H9 (cell line): ENCODE results near the gene MROH8. TPM values are rescaled to one million over a fixed set of nuclear protein-coding genes. Genes with fewer than 3 reads are reported as not detected.

Source experiments
- DNase-seq: peaks from one replicate; pipeline ENCODE4 v3.0.0-alpha.2; 2017
- H2AFZ ChIP-seq: one replicate; pipeline ENCODE4 v1.6.1; 2013; ENCODE audit warnings: mild to moderate bottlenecking, low read length, control low read depth, moderate library complexity
- H2AK5ac ChIP-seq: 2 replicates; pipeline ENCODE4 v1.6.1; 2013; ENCODE audit warnings: low read length, control low read depth, mixed read lengths; ENCODE audit not compliant: insufficient read length
- H2BK120ac ChIP-seq: one replicate; pipeline ENCODE4 v1.6.1; 2013; ENCODE audit warnings: low read depth, mild to moderate bottlenecking, low read length, control low read depth, inconsistent platforms; ENCODE audit not compliant: poor library complexity, severe bottlenecking
- H2BK12ac ChIP-seq: 2 replicates; pipeline ENCODE4 v1.6.1; 2013; ENCODE audit warnings: low read length, control low read depth, mixed read lengths, low read depth; ENCODE audit not compliant: insufficient read length
- H2BK15ac ChIP-seq: 2 replicates; pipeline ENCODE4 v1.6.1; 2013; ENCODE audit warnings: low read depth, low read length, control low read depth
- H2BK20ac ChIP-seq: one replicate; pipeline ENCODE4 v1.6.1; 2013; ENCODE audit warnings: low read depth, mild to moderate bottlenecking, low read length, control low read depth, inconsistent platforms; ENCODE audit not compliant: poor library complexity, severe bottlenecking
- H2BK5ac ChIP-seq: 2 replicates; pipeline ENCODE4 v1.6.1; 2013; ENCODE audit warnings: low read length, control low read depth, mixed read lengths; ENCODE audit not compliant: insufficient read length
- H3K14ac ChIP-seq: 2 replicates; pipeline ENCODE4 v1.6.1; 2013; ENCODE audit warnings: low read length, control low read depth; ENCODE audit not compliant: insufficient read depth
- H3K18ac ChIP-seq: 2 replicates; pipeline ENCODE4 v1.6.1; 2013; ENCODE audit warnings: low read depth, mild to moderate bottlenecking, mixed read lengths, low read length, control low read depth; ENCODE audit not compliant: insufficient read length
- H3K23ac ChIP-seq: 2 replicates; pipeline ENCODE4 v1.6.1; 2013; ENCODE audit warnings: low read length, control low read depth, mixed read lengths, low read depth; ENCODE audit not compliant: insufficient read length
- H3K23me2 ChIP-seq: 2 replicates; pipeline ENCODE4 v1.6.1; 2013; ENCODE audit warnings: low read depth, mild to moderate bottlenecking, mixed read lengths, low read length, control low read depth; ENCODE audit not compliant: insufficient read length, poor library complexity, severe bottlenecking
- H3K27ac ChIP-seq: 2 replicates; pipeline ENCODE4 v1.5.1; 2013; ENCODE audit warnings: low read length, control low read depth, mixed read lengths, low read depth; ENCODE audit not compliant: insufficient read length
- H3K27me3 ChIP-seq: 2 replicates; pipeline ENCODE4 v1.6.1; 2013; ENCODE audit warnings: low read length, control low read depth, inconsistent platforms; ENCODE audit not compliant: insufficient read depth
- H3K4ac ChIP-seq: 2 replicates; pipeline ENCODE4 v1.6.1; 2013; ENCODE audit warnings: low read depth, mild to moderate bottlenecking, control low read depth, inconsistent platforms, low read length, moderate library complexity
- H3K4me1 ChIP-seq: 2 replicates; pipeline ENCODE4 v1.6.1; 2013; ENCODE audit warnings: low read length, control low read depth, inconsistent platforms; ENCODE audit not compliant: insufficient read depth
- H3K4me2 ChIP-seq: 2 replicates; pipeline ENCODE4 v1.6.1; 2013; ENCODE audit warnings: low read length, control low read depth, mixed read lengths; ENCODE audit not compliant: insufficient read length, insufficient read depth
- H3K56ac ChIP-seq: 2 replicates; pipeline ENCODE4 v1.6.1; 2013; ENCODE audit warnings: low read depth, mild to moderate bottlenecking, mixed read lengths, low read length, control low read depth; ENCODE audit not compliant: insufficient read length
- H3K79me1 ChIP-seq: 2 replicates; pipeline ENCODE4 v1.6.1; 2013; ENCODE audit warnings: low read depth, mild to moderate bottlenecking, moderate library complexity, low read length, control low read depth, inconsistent platforms; ENCODE audit not compliant: insufficient read depth, poor library complexity, severe bottlenecking
- H3K79me2 ChIP-seq: 2 replicates; pipeline ENCODE4 v1.6.1; 2013; ENCODE audit warnings: low read length, control low read depth, inconsistent platforms; ENCODE audit not compliant: insufficient read depth
- H3K9ac ChIP-seq: 2 replicates; pipeline ENCODE4 v1.6.1; 2013; ENCODE audit warnings: low read length, control low read depth, mixed read lengths; ENCODE audit not compliant: insufficient read length; ENCODE audit errors: extremely low read depth
- H3K9me3 ChIP-seq: one replicate; pipeline ENCODE4 v1.6.1; 2013; ENCODE audit warnings: low read depth, low read length, inconsistent platforms; ENCODE audit not compliant: control insufficient read depth
- H3T11ph ChIP-seq: one replicate; pipeline ENCODE4 v1.6.1; 2013; ENCODE audit warnings: mild to moderate bottlenecking, low read length, control low read depth, inconsistent platforms
- H4K20me1 ChIP-seq: one replicate; pipeline ENCODE4 v1.6.1; 2013; ENCODE audit not compliant: control insufficient read depth, insufficient read length, insufficient read depth
- H4K5ac ChIP-seq: 2 replicates; pipeline ENCODE4 v1.6.1; 2013; ENCODE audit warnings: low read depth, mild to moderate bottlenecking, mixed read lengths, low read length, control low read depth; ENCODE audit not compliant: insufficient read length
- H4K8ac ChIP-seq: replicated peaks from 2 replicates; pipeline ENCODE4 v1.6.1; 2013; ENCODE audit warnings: low read length, control low read depth, mixed read lengths, low read depth; ENCODE audit not compliant: insufficient read length
- H4K91ac ChIP-seq: 2 replicates; pipeline ENCODE4 v1.6.1; 2013; ENCODE audit warnings: low read depth, mild to moderate bottlenecking, moderate library complexity, mixed read lengths, low read length, control low read depth; ENCODE audit not compliant: insufficient read length
- H3K27ac Mint-ChIP-seq, 3 experiments: 2 replicates in 2 of 3; 3 replicates in 1 of 3; pipeline ENCODE4 v1.8.0; 2020 to 2021; ENCODE audit warnings: mixed read lengths in 3 of 3, mild to moderate bottlenecking in 1 of 3, moderate library complexity in 1 of 3
- H3K27me3 Mint-ChIP-seq: 2 replicates; pipeline ENCODE4 v1.8.0; 2021; ENCODE audit warnings: low read depth, mild to moderate bottlenecking, moderate library complexity, mixed read lengths
- H3K36me3 Mint-ChIP-seq, 3 experiments: 2 replicates in 2 of 3; 3 replicates in 1 of 3; pipeline ENCODE4 v1.8.0; 2020 to 2021; ENCODE audit warnings: low read depth in 3 of 3, mixed read lengths in 3 of 3; ENCODE audit not compliant: insufficient read depth in 1 of 3
- H3K4me1 Mint-ChIP-seq, 2 experiments: 2 replicates each; pipeline ENCODE4 v1.8.0; 2020; ENCODE audit warnings: mixed read lengths in 2 of 2
- H3K4me3 Mint-ChIP-seq, 2 experiments: 2 replicates in 1 of 2; 3 replicates in 1 of 2; pipeline ENCODE4 v1.8.0; 2020 to 2021; ENCODE audit warnings: mild to moderate bottlenecking in 2 of 2, mixed read lengths in 2 of 2, moderate library complexity in 1 of 2
- H3K9me3 Mint-ChIP-seq, 2 experiments: 2 replicates in 1 of 2; 3 replicates in 1 of 2; pipeline ENCODE4 v1.8.0; 2020; ENCODE audit warnings: mild to moderate bottlenecking in 2 of 2, mixed read lengths in 2 of 2, moderate library complexity in 1 of 2
- WGBS: extraction: QIAGEN DNeasy Blood & Tissue Kit; methylation state at CpG from one replicate; pipeline ENCODE4 v1.1.7; 2013; ENCODE audit warnings: missing lambda C conversion rate, low lambda C conversion rate, mixed read lengths; ENCODE audit not compliant: insufficient read length; ENCODE audit errors: extremely low coverage; 5-methylcytosine and 5-hydroxymethylcytosine counted together
- total RNA-seq: library from RNA; stranded (reverse); gene quantifications from 2 replicates; pipeline ENCODE4 v1.2.1, GENCODE V29; 2021
- TF ChIP-seq, protein P1 (sequence below): fragments of 200-600 bp; sonication (generic); conservative IDR thresholded peaks from 3 replicates; pipeline ENCODE4 v1.8.0; 2021; ENCODE audit warnings: antibody characterized with exemption, mild to moderate bottlenecking

The MROH8 gene
- total RNA-seq, 1 experiment from 2014 or later: 0.90 TPM

DNA sequence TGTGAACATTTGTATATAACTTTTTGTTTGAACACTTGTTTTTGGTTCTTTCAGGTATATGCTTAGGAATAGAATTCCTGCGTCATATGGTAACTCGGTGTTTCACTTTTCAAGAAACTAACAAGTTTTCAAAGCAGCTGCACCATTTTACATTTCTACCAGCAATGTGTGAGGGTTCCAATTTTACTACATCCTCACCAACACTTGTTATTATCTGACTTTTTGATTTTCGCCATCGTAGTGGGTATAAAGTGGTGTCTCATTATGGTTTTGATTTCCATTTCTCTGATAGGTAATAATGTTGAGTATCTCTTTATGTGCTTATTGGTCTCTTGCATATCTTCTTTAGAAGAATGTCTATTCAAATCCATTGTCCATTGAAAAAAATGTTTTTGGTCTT, 39.6 kb upstream of the MROH8 start:
- Histone ChIP-seq H3K79me1 (peaks cover 5% of the 10 kb centered on the region), H3K56ac (no peak overlapping the region), H3K18ac (no peak overlapping the region), H3T11ph (no peak overlapping the region), H3K27me3 (no peaks in the 10 kb centered on the region), H3K9ac (no peak overlapping the region), H4K91ac (no peak overlapping the region), H4K20me1 (no peaks in the 10 kb centered on the region), H3K23me2 (no peaks in the 10 kb centered on the region), H3K14ac (no peak overlapping the region), H3K4ac (no peak overlapping the region), H2BK120ac (no peak overlapping the region), H3K4me2 (no peak overlapping the region), H3K27ac (no peak overlapping the region), H2AFZ (no peak overlapping the region), H3K79me2 (no peaks in the 10 kb centered on the region), H4K8ac (no peak overlapping the region), H2BK15ac (no peak overlapping the region), H3K9me3 (no peaks in the 10 kb centered on the region), H3K23ac (no peak overlapping the region), H4K5ac (no peak overlapping the region), H2AK5ac (no peak overlapping the region), H2BK5ac (no peak overlapping the region), H3K4me1 (no peaks in the 10 kb centered on the region), H2BK12ac (no peak overlapping the region), H2BK20ac (no peak overlapping the region)
- Mint-ChIP-seq H3K4me3 (no peak overlapping the region), H3K9me3 (no peaks in the 10 kb centered on the region), H3K36me3 (peaks cover 20 to 67% (median 58%) of the 10 kb centered on the region in 3 experiments; a peak in 6 of 7 replicates), H3K4me1 (peaks cover 25 to 26% of the 10 kb centered on the region in 2 experiments), H3K27me3 (no peaks in the 10 kb centered on the region), H3K27ac (no peak overlapping the region)
- no CpG with 5 or more reads among the region's 4 CpGs for WGBS
- TF ChIP-seq, protein P1, sequence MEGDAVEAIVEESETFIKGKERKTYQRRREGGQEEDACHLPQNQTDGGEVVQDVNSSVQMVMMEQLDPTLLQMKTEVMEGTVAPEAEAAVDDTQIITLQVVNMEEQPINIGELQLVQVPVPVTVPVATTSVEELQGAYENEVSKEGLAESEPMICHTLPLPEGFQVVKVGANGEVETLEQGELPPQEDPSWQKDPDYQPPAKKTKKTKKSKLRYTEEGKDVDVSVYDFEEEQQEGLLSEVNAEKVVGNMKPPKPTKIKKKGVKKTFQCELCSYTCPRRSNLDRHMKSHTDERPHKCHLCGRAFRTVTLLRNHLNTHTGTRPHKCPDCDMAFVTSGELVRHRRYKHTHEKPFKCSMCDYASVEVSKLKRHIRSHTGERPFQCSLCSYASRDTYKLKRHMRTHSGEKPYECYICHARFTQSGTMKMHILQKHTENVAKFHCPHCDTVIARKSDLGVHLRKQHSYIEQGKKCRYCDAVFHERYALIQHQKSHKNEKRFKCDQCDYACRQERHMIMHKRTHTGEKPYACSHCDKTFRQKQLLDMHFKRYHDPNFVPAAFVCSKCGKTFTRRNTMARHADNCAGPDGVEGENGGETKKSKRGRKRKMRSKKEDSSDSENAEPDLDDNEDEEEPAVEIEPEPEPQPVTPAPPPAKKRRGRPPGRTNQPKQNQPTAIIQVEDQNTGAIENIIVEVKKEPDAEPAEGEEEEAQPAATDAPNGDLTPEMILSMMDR: no peak
- no peak for DNase-seq
